Melanocyte of skin (primary cell): ENCODE data around the gene STRIP1. TPM values are rescaled to one million over a fixed set of nuclear protein-coding genes. Genes with fewer than 3 reads are reported as not detected.

ENCODE experiments used
- total RNA-seq, 2 donors: library from RNA; depleted of rRNA; stranded (reverse); fragments of >200 nt; gene quantifications; 2 replicates each; pipeline ENCODE4 v1.2.3, GENCODE V29; 2012

Gene STRIP1
- total RNA-seq: 10 to 100 TPM; 41.0 to 44.0 TPM

DNA sequence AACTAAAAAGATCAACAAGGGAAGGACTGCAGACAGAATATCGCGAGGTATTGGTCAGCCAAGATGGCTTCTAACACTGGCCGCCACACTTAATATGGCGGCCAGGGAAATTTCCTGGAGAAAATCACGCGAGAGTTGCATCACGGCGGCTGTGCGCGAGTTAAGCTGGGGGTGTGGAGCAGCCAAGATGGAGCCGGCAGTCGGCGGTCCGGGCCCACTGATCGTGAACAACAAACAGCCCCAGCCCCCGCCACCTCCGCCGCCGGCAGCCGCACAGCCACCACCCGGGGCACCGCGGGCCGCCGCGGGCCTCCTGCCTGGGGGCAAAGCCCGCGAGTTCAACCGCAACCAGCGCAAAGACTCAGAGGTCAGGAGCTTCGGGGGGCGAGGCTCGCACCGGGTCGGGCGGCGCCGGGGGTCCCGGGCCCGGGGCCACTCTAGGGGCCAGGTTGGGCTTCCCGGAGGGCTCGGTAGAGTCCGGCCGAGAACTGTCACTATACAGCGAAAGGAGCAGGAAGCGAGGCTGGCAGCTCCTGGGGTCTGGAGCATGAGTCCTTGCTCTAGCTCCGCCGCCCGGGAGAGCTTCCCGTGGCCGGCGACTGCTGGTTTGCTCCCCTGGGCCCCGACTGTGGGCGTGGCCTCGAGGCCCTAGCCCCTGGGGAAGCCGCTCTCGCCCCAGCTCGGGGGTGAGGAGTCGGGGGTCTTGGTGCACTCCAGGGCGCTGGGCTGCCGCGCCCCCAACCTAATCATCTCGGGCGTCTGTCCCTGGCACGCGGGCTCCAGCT lies at the start of gene STRIP1:
Gene STRIP1, plus strand, starts transcription at position 174 of the 785 bp plus-strand sequence. Its CDS starts 14 bp downstream, at position 188.

GRCh38 chr1:110070671-110071242 lies 36.3 kb downstream of the STRIP1 start, which contains the start of gene ALX3:
Gene ALX3, minus strand, starts transcription at chr1:110070672. Its CDS starts 60 bp downstream, at chr1:110070612.

Other genes starting within 250 kb of the STRIP1 start
- 10 to 100 TPM; 14.5 to 17.6 TPM for gene CSF1, start 123.8 kb upstream of the STRIP1 start, total RNA-seq
- 10 to 100 TPM; 70.5 to 84.3 TPM for gene AHCYL1, start 49.9 kb upstream of the STRIP1 start, total RNA-seq
- not detected for gene ALX3, start 36.0 kb downstream of the STRIP1 start, total RNA-seq
- not detected for gene UBL4B, start 77.8 kb downstream of the STRIP1 start, total RNA-seq
- 1 to 10 TPM in 1 of 2 donors, under 1 TPM in 1; 0.69 to 1.3 TPM for gene SLC6A17, start 115.9 kb downstream of the STRIP1 start, total RNA-seq
- 1 to 10 TPM in 1 of 2 donors, under 1 TPM in 1; 1.00 to 1.0 TPM for gene KCNC4, start 175.7 kb downstream of the STRIP1 start, total RNA-seq